GM18517 (cell line): ENCODE measurements around the gene IGF2R.
"Not testable (repeated sequence)": the region's sequence is repeated elsewhere in the genome, so short reads cannot be mapped to it uniquely, and the experiment has no call there.

Experiments
- ATAC-seq: cut with Tn5 transposase; IDR thresholded peaks from one replicate; pipeline ENCODE4 v1.9.1; 2021; ENCODE audit warnings: mild to moderate bottlenecking, moderate library complexity; ENCODE audit not compliant: unreplicated experiment

IGF2R gene, protein sequence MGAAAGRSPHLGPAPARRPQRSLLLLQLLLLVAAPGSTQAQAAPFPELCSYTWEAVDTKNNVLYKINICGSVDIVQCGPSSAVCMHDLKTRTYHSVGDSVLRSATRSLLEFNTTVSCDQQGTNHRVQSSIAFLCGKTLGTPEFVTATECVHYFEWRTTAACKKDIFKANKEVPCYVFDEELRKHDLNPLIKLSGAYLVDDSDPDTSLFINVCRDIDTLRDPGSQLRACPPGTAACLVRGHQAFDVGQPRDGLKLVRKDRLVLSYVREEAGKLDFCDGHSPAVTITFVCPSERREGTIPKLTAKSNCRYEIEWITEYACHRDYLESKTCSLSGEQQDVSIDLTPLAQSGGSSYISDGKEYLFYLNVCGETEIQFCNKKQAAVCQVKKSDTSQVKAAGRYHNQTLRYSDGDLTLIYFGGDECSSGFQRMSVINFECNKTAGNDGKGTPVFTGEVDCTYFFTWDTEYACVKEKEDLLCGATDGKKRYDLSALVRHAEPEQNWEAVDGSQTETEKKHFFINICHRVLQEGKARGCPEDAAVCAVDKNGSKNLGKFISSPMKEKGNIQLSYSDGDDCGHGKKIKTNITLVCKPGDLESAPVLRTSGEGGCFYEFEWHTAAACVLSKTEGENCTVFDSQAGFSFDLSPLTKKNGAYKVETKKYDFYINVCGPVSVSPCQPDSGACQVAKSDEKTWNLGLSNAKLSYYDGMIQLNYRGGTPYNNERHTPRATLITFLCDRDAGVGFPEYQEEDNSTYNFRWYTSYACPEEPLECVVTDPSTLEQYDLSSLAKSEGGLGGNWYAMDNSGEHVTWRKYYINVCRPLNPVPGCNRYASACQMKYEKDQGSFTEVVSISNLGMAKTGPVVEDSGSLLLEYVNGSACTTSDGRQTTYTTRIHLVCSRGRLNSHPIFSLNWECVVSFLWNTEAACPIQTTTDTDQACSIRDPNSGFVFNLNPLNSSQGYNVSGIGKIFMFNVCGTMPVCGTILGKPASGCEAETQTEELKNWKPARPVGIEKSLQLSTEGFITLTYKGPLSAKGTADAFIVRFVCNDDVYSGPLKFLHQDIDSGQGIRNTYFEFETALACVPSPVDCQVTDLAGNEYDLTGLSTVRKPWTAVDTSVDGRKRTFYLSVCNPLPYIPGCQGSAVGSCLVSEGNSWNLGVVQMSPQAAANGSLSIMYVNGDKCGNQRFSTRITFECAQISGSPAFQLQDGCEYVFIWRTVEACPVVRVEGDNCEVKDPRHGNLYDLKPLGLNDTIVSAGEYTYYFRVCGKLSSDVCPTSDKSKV (N-terminal part only)

GRCh38 chr6:159968295-159969203, at the start of gene IGF2R:
Gene IGF2R (plus strand): TSS chr6:159969082. CDS start chr6:159969247, 165 bp downstream.
- peak; percentile 58 for ATAC-seq

- no peak for ATAC-seq
Observed at GRCh38 chr6:159919800-159920199, 49.1 kb upstream of the IGF2R start.

DNA sequence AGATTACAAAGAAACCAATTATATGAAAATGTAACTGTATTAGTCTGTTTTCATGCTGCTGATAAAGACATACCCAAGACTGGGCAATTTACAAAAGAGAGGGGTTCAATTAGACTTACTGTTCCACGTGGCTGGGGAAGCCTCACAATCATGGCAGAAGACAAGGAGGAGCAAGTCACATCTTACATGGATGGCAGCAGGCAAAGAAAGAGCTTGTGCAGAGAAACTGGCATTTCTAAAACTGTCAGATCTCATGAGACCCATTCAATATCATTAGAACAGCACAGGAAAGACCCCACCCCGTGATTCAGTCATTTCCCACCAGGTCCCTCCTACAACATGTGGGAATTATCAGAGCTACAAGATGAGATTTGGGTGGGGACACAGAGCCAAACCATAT, 44.7 kb upstream of the IGF2R start:
- not testable (repeated sequence) for ATAC-seq

DNA sequence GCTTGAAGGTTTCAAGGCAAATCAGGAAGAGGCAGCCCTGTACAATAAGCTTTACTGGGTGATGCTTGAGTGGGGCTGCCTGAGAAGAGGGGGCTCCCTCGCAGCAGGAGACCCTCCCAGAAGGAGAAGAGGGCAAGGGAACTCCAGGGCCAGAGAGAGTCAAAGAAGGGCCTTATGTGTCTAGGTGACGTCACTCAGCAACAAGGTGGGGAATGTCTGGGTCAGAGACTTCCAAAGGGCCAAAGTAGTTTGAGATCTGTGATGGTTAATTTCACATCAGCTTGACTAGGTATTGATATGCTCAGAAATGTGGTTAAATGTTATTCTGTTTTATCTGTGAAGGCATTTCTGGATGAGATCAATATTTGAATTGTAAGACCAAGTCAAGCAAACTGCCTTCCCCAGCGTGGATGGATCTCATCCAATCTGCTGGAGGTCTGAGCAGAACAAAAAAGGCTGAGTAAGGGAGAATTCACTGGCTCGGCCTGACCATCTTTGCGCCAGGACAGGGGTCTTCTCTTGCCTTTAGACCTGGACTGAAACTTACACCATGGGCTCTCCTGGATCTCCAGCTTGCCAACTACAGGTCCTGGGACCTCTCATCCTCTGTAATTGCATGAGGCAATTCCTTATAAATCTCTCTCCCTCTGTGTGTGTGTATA, 42.2 kb upstream of the IGF2R start:
- ATAC-seq, result no peak

- peak; percentile 40 for ATAC-seq
Observed at GRCh38 chr6:159929819-159930218, 39.1 kb upstream of the IGF2R start.

DNA sequence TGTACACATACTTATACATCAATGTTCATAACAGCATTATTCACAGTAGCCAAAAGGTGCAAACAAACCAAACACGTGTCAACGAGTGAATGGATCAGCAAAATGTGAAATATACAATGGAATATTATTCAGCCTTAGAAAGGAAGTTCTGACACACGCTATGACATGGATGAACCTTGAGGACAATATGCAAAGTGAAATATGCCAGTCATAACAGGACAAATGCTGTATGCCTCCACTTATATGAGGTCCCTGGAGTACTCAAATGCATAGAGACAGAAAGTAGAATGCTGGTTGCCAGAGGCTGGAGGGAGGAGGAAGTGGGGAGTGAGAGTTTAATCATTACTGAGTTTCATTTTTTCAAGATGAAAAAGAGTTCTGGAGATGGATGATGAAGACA, 37.8 kb upstream of the IGF2R start:
- ATAC-seq, result peak; percentile 93

GRCh38 chr6:159931846-159932245, 37.0 kb upstream of the IGF2R start:
- no peak for ATAC-seq

DNA sequence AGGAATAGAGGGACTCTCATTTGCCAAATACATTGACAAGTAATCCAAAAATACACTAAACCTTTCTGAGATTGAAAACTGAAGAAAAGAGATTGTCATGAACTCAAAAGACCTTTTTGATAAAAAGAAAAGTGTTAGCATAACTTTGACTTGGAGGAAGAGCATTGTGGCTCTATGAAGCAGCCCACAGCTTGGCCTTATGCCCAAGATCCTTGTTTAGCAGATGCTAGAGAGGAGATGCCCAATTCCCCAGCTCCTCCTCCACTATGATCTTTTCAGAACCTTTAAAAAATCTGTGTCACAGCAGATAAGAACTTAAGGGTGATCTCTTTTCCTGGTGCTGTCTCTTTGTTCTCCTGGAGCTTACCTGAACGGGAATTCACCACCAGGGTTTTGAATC, 35.8 kb upstream of the IGF2R start:
- ATAC-seq, result no peak

DNA sequence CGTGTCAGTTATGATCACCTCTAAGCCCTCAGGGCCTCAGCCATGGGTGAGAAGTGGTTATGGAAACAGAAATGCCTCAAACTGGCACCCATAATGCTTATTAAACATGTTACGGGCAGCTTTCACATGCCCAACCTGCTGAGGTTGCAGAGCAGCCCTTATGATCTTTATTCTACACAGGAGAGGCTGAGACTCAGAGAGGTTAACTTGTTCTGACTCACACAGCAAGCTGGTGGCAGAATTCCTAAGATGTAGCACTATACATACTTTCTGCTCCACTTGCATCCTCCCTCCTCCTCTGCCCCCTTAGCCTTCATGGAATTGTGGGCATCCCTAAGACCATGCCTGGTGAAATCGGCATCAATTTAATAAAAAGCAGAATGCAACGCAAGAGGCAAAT, 34.7 kb upstream of the IGF2R start:
- ATAC-seq, result no peak

DNA sequence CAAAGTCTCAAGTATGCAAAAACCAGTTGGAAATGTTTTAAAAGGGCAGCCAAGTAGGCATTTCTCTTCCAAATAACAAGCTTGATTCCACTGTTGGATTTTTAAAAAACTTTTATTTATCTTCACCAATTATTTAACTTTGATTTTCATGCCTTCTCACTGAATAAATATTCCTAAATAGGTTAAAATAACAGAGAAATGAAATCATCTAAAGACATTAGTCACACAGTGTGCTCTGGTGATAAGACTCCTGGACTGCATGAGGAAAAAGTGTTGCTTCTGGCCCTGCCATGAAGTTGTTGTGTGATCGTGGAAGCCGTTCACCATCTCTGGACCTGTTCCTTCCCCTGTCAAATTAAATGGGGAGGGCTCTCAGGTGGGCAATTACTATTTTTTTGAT, 33.8 kb upstream of the IGF2R start:
- ATAC-seq, result no peak

GRCh38 chr6:159935633-159936032, 33.2 kb upstream of the IGF2R start:
- ATAC-seq, result no peak

DNA sequence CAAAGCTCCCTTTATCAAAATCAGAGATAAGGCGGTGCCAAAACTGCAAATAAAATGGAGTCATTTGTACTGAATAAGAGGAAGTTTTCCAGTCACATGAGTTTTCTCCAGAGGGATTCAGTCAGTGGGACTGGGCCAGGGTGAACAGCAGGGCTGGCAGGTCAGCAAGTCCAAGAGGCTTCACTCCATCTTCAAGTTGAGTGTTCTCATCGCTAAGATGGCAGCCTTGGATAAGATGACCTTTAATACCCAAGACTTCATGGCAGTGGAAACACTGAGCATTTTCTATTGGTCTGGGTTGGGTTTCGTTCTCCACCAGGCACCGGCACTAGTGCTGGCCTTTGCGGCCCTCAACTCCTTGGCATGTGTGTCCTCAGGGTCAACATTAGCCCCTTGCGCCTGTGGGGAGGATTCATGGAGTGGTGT, 29.3 kb upstream of the IGF2R start:
- ATAC-seq, result no peak

- peak; percentile 90 for ATAC-seq
Observed at GRCh38 chr6:159941286-159942113, 27.4 kb upstream of the IGF2R start.

GRCh38 chr6:159943101-159943632, 25.7 kb upstream of the IGF2R start:
- no peak for ATAC-seq

DNA sequence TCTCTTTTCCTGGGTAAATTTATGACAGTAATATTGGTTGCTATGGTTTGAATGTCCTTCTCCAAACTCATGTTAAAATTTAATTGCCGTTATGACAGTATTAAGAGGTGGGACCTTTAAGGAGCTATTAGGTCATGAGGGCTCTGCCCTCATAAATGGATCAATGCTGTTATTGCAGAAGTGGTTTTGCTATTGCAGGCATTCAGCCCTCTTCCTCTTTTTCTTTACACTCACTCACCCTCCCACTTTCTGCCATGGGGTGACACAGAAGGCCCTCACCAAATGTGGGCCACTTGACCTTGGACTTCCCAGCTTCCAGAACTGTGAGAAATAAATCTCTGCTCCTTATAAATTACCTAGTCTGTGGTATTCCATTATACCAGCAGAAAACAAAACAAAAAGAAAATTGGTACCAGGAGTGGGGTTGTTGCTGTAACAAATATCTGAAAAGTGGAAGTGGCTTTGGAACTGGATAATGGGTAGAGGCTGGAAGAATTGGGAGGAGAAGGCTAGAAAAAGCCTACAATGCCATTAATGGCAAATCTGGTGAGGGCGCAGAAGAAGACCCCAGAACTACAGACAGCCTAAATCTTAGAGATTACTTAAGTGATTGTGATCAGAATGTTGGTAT, 24.8 kb upstream of the IGF2R start:
- no peak for ATAC-seq

DNA sequence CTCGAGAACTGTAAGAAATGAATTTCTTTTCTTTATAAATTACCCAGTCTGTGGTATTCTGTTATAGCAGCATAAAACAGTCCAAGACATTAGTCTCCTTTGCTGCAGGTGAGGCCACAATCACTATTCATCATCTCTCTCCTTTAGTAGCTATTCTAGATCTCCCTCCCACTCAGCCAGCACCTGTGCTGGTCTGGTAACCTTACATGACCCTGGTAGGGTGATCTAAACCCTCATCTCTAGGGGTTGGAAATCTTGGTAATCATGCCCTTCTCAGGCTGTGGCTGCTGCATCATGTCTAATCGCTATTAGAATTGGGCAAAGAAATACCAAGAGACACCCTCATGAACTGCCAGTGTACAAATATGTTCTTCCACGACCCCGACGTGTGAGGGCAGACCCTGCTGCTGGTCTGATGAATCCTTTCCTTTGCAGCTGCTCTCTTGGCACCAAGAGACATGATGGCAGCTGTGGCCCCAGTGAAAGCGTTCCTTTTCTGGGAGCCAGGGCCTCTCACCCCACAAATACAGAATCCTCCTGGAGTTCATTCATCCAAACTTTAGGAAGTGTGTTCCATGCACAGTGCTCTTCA, 23.0 kb upstream of the IGF2R start:
- no peak for ATAC-seq

DNA sequence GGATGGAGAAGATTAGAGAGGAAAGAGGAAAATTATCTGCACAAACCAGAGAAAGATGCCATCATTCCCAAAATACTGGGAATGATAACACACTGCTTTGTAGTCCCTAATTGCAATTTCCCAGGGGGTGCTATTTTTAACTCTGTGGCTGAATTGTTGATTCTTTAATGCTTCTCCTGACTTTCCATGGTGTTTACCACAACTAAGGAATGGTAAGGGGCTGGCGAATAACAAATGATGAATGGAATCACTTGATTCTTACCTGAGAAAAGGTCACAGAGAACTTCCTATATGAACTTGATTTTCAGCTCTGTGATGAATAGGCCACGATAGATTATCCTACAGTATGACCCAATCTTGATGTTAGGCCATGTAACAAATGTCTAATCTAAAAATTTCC, 22.0 kb upstream of the IGF2R start:
- ATAC-seq, result no peak

DNA sequence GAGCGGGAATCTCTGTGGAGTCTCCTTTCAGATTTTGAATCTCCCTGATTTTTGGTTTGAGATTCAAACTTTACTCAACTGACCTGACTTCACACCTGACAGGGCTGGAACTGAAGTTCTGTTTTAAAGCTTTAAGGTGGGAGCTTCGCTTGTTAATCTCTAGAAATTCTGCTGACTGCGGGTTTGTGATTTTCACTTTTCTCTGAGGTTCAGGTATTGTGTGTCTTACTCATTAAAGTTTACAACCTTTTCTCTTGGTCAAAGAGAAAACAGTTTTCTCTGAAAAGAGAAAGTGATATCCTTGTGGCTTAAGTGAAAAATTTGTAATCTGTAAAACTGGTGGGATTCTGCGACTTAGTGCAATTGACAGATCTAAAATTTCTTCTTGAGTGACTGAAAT, 20.7 kb upstream of the IGF2R start:
- ATAC-seq, result no peak
